SK-N-SH (cell line): ENCODE data around the gene NPFFR1. TPM values are rescaled to one million over a fixed set of nuclear protein-coding genes. Genes with fewer than 3 reads are reported as not detected.

Experiments
- CTCF ChIA-PET: fragments of 300-600, 350-600 bp; formaldehyde crosslinking; extraction: SDS; loops from one replicate; lab custom pipeline; 2021; lab: Yijun Ruan, JAX
- POLR2A ChIA-PET: fragments of 350-600 bp; sonication (Branson Sonifier 250); formaldehyde crosslinking; extraction: SDS; loops from one replicate; lab custom pipeline; 2020; ENCODE audit warnings: antibody characterized with exemption, inconsistent platforms; lab: Yijun Ruan, JAX
- DNase-seq: peaks from one replicate; pipeline ENCODE4 v3.0.0; 2012
- H2AFZ ChIP-seq: fragments of 200-600 bp; sonication (generic); 2 replicates; pipeline ENCODE4 v1.8.1; 2016; ENCODE audit warnings: antibody characterized with exemption, mild to moderate bottlenecking, low read depth
- H3F3A ChIP-seq: fragments of 200-600 bp; sonication (generic); replicated peaks from 2 replicates; pipeline ENCODE3; 2016; ENCODE audit warnings: antibody characterized with exemption, mild to moderate bottlenecking; ENCODE audit not compliant: insufficient read depth
- H3K27ac ChIP-seq, 2 experiments: fragments of 200-500 bp in 1 of 2; fragments of 200-600 bp in 1 of 2; sonication (Bioruptor generic) in 1 of 2; sonication (generic), shearing (Covaris generic) in 1 of 2; 2 replicates each; pipeline versions ENCODE4 v1.5.1 to v1.6.1; 2014 to 2016; ENCODE audit warnings: low read depth in 2 of 2, inconsistent platforms in 1 of 2, low read length in 1 of 2, mild to moderate bottlenecking in 1 of 2, mixed read lengths in 1 of 2
- H3K27me3 ChIP-seq: fragments of 200-600 bp; sonication (generic), shearing (Covaris generic); 2 replicates; pipeline ENCODE4 v1.6.1; 2016; ENCODE audit warnings: mixed run types; ENCODE audit not compliant: insufficient read depth
- H3K36me3 ChIP-seq, 2 experiments: fragments of 200-500 bp in 1 of 2; fragments of 200-600 bp in 1 of 2; sonication (Bioruptor generic) in 1 of 2; sonication (generic) in 1 of 2; replicated peaks in 1 of 2; 2 replicates each; pipeline versions ENCODE3 to v1.5.1; 2014 to 2016; ENCODE audit warnings: low read length in 1 of 2, mild to moderate bottlenecking in 1 of 2; ENCODE audit not compliant: insufficient read depth in 2 of 2, control insufficient read depth in 1 of 2
- H3K4me1 ChIP-seq, 2 experiments: fragments of 200-500 bp in 1 of 2; fragments of 200-600 bp in 1 of 2; sonication (Bioruptor generic) in 1 of 2; sonication (generic), shearing (Covaris generic) in 1 of 2; 2 replicates each; pipeline versions ENCODE4 v1.5.1 to v1.6.1; 2014 to 2016; ENCODE audit warnings: low read depth in 1 of 2, low read length in 1 of 2, mixed run types in 1 of 2; ENCODE audit not compliant: insufficient read depth in 2 of 2, control insufficient read depth in 1 of 2
- H3K4me2 ChIP-seq: fragments of 200-600 bp; sonication (generic), shearing (Covaris generic); 2 replicates; pipeline ENCODE4 v1.6.1; 2017; ENCODE audit warnings: mixed run types
- H3K4me3 ChIP-seq, 2 experiments: fragments of 200-500 bp in 1 of 2; fragments of 200-600 bp in 1 of 2; sonication (Bioruptor generic) in 1 of 2; sonication (generic), shearing (Covaris generic) in 1 of 2; 2 replicates each; pipeline versions ENCODE4 v1.5.1 to v1.8.1; 2014 to 2016; ENCODE audit warnings: low read depth in 2 of 2, inconsistent platforms in 1 of 2, low read length in 1 of 2, mild to moderate bottlenecking in 1 of 2, mixed read lengths in 1 of 2, moderate library complexity in 1 of 2
- H3K79me2 ChIP-seq: fragments of 200-600 bp; sonication (generic); 2 replicates; pipeline ENCODE4 v1.8.1; 2017; ENCODE audit warnings: mild to moderate bottlenecking; ENCODE audit not compliant: insufficient read depth
- H3K9ac ChIP-seq: fragments of 200-600 bp; sonication (generic); 2 replicates; pipeline ENCODE4 v1.6.1; 2017; ENCODE audit warnings: mixed run types
- H3K9me2 ChIP-seq: fragments of 200-600 bp; sonication (generic); 2 replicates; pipeline ENCODE4 v1.6.1; 2017; ENCODE audit warnings: mixed run types
- H3K9me3 ChIP-seq: fragments of 200-600 bp; sonication (generic); 2 replicates; pipeline ENCODE4 v1.6.1; 2017; ENCODE audit warnings: mixed run types, mild to moderate bottlenecking, moderate library complexity
- H4K20me1 ChIP-seq: fragments of 200-600 bp; sonication (generic); 2 replicates; pipeline ENCODE4 v1.6.1; 2017; ENCODE audit warnings: mild to moderate bottlenecking, mixed run types; ENCODE audit not compliant: insufficient read depth
- FOSL2 ChIP-seq: IDR thresholded peaks from 2 replicates; pipeline ENCODE4 v1.4.0; 2012; ENCODE audit warnings: low read depth, mild to moderate bottlenecking, moderate library complexity, borderline replicate concordance
- FOXJ3 ChIP-seq: sonication (generic); formaldehyde crosslinking; IDR thresholded peaks from 2 replicates; pipeline ENCODE4 v1.5.1; 2020; ENCODE audit warnings: mild to moderate bottlenecking, missing genetic modification reagents
- GATA2 ChIP-seq: sonication (generic); formaldehyde crosslinking; IDR thresholded peaks from 2 replicates; pipeline ENCODE4 v1.5.0; 2020; ENCODE audit warnings: mild to moderate bottlenecking, missing genetic modification reagents
- IRF3 ChIP-seq: fragments of 150-350 bp; IDR thresholded peaks from 2 replicates; pipeline ENCODE4 v1.6.1; 2016; ENCODE audit warnings: mild to moderate bottlenecking, low read depth, low read length
- JUND ChIP-seq: IDR thresholded peaks from 2 replicates; pipeline ENCODE4 v1.4.0; 2012
- MAX ChIP-seq: IDR thresholded peaks from 2 replicates; pipeline ENCODE4 v1.4.0; 2012; ENCODE audit warnings: low read depth
- MXI1 ChIP-seq: IDR thresholded peaks from 2 replicates; pipeline ENCODE4 v1.6.1; 2012; ENCODE audit warnings: mild to moderate bottlenecking, low read depth, low read length, improper control_type of control experiment
- NFIC ChIP-seq: IDR thresholded peaks from 2 replicates; pipeline ENCODE4 v1.4.0; 2012; ENCODE audit warnings: borderline replicate concordance
- NRF1 ChIP-seq: IDR thresholded peaks from 2 replicates; pipeline ENCODE4 v1.6.1; 2012; ENCODE audit warnings: low read depth, mild to moderate bottlenecking, low read length
- POLR2AphosphoS5 ChIP-seq: IDR thresholded peaks from 2 replicates; pipeline ENCODE4 v1.6.1; 2012; ENCODE audit warnings: low read depth, low read length
- RAD21 ChIP-seq: IDR thresholded peaks from 2 replicates; pipeline ENCODE4 v1.6.1; 2012; ENCODE audit warnings: mild to moderate bottlenecking, low read length
- RCOR1 ChIP-seq: fragments of 150-350 bp; IDR thresholded peaks from 2 replicates; pipeline ENCODE4 v1.6.1; 2017; ENCODE audit warnings: antibody characterized with exemption, low read length
- SIN3A ChIP-seq: IDR thresholded peaks from 2 replicates; pipeline ENCODE4 v1.6.1; 2012; ENCODE audit warnings: low read depth, mild to moderate bottlenecking, low read length, moderate library complexity, borderline replicate concordance
- SMC3 ChIP-seq: IDR thresholded peaks from 2 replicates; pipeline ENCODE4 v1.6.1; 2012; ENCODE audit warnings: low read depth, low read length, improper control_type of control experiment
- TCF12 ChIP-seq: IDR thresholded peaks from 2 replicates; pipeline ENCODE4 v1.4.0; 2012
- TEAD4 ChIP-seq: IDR thresholded peaks from 2 replicates; pipeline ENCODE4 v1.4.0; 2012; ENCODE audit warnings: mild to moderate bottlenecking, borderline replicate concordance; ENCODE audit not compliant: insufficient read depth
- USF2 ChIP-seq: fragments of 150-350 bp; IDR thresholded peaks from 2 replicates; pipeline ENCODE4 v1.6.1; 2017; ENCODE audit warnings: antibody characterized with exemption, low read length, low read depth, borderline replicate concordance
- YY1 ChIP-seq: IDR thresholded peaks from 2 replicates; pipeline ENCODE4 v1.4.0; 2012; ENCODE audit warnings: low read depth, mild to moderate bottlenecking
- ZBTB33 ChIP-seq: IDR thresholded peaks from 2 replicates; pipeline ENCODE4 v1.4.0; 2012; ENCODE audit warnings: low read depth, borderline replicate concordance
- WGBS: methylation state at CpG from one replicate; pipeline ENCODE4 v1.1.6; 2017; ENCODE audit warnings: low lambda C conversion rate; 5-methylcytosine and 5-hydroxymethylcytosine counted together
- polyA plus RNA-seq, 3 experiments: library from polyadenylated mRNA; depleted of rRNA; stranded (reverse); fragments of >200 nt; gene quantifications; 2 replicates each; pipeline ENCODE4 v1.2.3, GENCODE V29; 2012

The NPFFR1 gene
- polyA plus RNA-seq, 1 of the 3 experiments (the other 2 are of a cell fraction) = not detected

GRCh38 chr10:70227548-70228320, 56.1 kb downstream of the NPFFR1 start:
- Histone ChIP-seq H3K27me3 (no peaks in the 10 kb centered on the region), H3K4me2 (no peak overlapping the region), H2AFZ (no peak overlapping the region), H3K9me3 (no peaks in the 10 kb centered on the region), H4K20me1 (peaks cover 10% of the 10 kb centered on the region; the same call in 1 of the 2 replicates), H3K4me3 (no peak overlapping the region), H3K36me3 (peaks cover 12 to 23% of the 10 kb centered on the region in 2 experiments), H3F3A (peaks cover 10% of the 10 kb centered on the region), H3K27ac (no peak overlapping the region), H3K9me2 (no peaks in the 10 kb centered on the region), H3K9ac (no peak overlapping the region), H3K4me1 (peaks cover 0 to 4% of the 10 kb centered on the region in 2 experiments; a peak in 2 of 4 replicates), H3K79me2 (peaks cover 52% of the 10 kb centered on the region)
- ChIA-PET POLR2A (no interaction called here), CTCF (interaction anchor here (0.6 to 4.8 kb wide), 3 partner anchors 45 to 364 kb away, joined by 4 to 39 read pairs (median 5); no protein-coding TSS in a partner anchor)
- 88% methylated on average over 3 of the region's 3 CpGs for WGBS
- no peak for DNase-seq
- TF ChIP-seq USF2 = no peak
- TF ChIP-seq YY1 = no peak
- TF ChIP-seq TCF12 = no peak
- no peak for TF ChIP-seq RAD21
- no peak for TF ChIP-seq ZBTB33
- no peak for TF ChIP-seq JUND
- no peak for TF ChIP-seq GATA2 (CRISPR knock-in tag)
- TF ChIP-seq IRF3 = no peak
- no peak for TF ChIP-seq MAX
- TF ChIP-seq MXI1 = no peak
- TF ChIP-seq POLR2AphosphoS5 = no peak
- no peak for TF ChIP-seq TEAD4
- no peak for TF ChIP-seq SMC3
- TF ChIP-seq FOSL2 = no peak
- no peak for TF ChIP-seq NFIC
- no peak for TF ChIP-seq SIN3A
- TF ChIP-seq FOXJ3 (CRISPR knock-in tag) = no peak
- TF ChIP-seq NRF1 = no peak
- no peak for TF ChIP-seq RCOR1
